HL-60/S4 (cell line): ENCODE results near the gene LIPM.

Experiments used
- in situ Hi-C: fragments of 300-500 bp; cut with MboI; formaldehyde crosslinking; loops from 2 replicates; pipeline ENCODE4 v1.14.3; 2022; ENCODE audit warnings: low sequenced_read_pairs

The LIPM gene, protein sequence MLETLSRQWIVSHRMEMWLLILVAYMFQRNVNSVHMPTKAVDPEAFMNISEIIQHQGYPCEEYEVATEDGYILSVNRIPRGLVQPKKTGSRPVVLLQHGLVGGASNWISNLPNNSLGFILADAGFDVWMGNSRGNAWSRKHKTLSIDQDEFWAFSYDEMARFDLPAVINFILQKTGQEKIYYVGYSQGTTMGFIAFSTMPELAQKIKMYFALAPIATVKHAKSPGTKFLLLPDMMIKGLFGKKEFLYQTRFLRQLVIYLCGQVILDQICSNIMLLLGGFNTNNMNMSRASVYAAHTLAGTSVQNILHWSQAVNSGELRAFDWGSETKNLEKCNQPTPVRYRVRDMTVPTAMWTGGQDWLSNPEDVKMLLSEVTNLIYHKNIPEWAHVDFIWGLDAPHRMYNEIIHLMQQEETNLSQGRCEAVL

DNA sequence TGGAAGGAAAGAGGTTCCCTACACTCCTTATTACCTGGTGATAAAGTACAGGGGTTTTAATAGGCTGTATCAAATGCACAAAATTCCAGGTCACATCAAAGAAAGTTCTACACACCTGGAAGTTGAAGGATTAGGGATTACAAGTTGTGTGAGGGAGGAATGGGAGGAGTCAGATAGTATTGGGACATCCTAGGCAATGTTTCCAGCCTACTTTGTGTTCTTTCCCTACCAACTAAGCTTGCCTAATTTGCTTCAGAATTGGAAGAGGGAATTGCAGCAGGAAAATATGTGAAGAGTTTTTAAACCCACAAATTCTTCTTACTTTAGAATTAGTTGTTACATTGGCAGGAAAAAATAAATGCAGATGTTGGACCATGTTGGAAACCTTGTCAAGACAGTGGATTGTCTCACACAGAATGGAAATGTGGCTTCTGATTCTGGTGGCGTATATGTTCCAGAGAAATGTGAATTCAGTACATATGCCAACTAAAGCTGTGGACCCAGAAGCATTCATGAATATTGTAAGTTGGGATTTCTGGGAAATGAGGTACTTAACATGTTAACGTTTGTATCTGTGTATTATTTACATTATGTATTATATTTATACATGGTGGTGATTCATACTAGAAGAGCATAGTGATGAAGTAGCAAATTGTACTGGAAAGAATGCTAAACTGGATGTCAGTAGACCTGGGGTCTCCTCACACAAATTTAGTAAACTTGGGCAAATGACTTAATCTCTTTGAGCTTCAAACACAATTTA lies at the start of gene LIPM:
TSS of gene LIPM (plus strand) at position 208 of the 763 bp plus-strand sequence. CDS start at position 375, 167 bp downstream.
- in situ Hi-C loops = no loop called here

DNA sequence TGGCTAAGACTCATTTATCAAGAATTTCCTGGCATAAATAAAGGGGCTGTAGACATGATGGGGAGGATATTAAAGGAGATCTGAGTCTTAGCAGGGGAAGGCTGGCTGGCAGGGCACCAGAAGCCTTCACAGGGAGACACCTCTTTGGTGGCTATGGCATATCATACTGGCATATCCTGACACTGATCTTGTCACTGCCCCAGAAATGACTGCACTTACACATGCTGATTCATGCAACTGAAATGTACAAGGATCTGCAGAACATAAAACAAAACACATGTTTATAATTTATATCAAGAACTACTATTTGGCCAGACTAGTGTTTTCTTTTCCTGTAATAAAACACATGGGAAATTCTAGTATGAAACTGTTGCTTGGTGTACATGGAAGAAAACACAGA lies 48.2 kb upstream of the LIPM start:
- in situ Hi-C loops = no loop called here

DNA sequence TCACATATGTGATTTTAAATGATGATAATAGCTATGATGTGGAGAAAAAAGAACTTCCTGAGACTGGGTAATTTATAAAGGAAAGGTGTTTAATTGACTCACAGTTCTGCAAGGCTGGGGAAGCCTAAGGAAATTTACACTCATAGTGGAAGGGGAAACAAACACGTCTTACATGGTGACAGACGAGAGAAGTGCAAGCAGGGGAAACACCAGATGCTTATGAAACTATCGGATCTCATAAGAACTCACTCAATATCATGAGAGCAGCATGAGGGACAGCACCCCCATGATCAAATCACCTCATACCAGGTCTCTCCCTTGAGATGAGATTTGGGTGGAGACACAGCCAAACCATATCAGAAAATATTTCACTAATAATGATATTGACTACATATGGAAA lies 46.8 kb upstream of the LIPM start:
- in situ Hi-C loops = no loop called here

DNA sequence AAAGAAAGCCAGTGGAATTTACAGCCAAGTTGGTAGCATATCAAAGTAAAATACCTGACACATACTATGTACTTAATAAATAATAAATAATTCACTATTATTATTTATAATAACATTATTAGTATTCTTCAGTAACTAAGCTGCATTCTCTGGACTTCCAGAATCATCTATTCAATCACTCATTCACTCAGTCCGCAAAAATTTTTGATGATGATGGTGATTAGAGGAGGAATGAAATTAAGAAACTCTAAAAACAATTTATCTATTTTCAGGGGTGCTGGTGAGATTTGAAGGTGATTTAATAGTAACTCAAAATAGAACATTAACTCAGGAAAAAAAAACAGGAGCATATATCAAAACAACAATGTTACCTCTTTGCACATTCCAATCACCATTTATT lies 45.9 kb upstream of the LIPM start:
- in situ Hi-C loops = no loop called here

DNA sequence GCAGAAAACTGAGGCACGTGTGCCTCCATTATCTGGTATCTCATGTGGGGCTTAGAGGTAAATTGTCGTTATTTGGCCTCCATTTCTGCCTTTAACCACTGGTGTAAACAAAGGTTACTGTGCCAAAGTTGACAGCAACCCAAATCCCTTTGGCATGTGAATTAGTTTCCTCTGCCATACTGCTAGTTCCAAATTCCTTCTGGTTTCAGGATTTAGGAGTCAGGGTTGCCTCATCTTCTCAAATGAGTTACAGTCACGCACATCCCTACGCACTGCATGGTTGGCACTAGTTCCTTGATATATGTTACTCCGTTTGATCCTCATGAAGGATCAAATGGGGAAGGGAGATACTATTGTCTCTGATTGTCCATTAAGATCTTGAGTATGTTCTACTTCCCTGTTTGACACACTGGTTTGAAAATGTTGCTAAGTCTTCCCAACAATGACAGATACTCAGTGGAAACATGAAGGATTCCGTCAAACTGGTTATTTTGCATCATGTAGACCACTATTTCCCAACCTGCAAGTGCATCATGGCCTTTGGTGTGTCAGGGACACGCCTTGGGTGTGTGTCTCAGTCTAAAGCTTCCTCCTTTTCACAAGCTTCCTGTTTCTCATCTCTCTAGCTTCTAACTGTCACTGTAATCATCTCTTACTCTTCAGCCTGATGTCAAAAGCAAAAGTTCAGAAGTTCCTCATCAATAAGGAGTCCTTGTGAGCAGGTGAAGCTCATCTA lies 43.0 kb upstream of the LIPM start, which contains the start of gene LIPN:
TSS of gene LIPN (plus strand) at position 655 of the 736 bp plus-strand sequence. CDS start 1,386 bp downstream, outside the sequence.
- in situ Hi-C loops = no loop called here

DNA sequence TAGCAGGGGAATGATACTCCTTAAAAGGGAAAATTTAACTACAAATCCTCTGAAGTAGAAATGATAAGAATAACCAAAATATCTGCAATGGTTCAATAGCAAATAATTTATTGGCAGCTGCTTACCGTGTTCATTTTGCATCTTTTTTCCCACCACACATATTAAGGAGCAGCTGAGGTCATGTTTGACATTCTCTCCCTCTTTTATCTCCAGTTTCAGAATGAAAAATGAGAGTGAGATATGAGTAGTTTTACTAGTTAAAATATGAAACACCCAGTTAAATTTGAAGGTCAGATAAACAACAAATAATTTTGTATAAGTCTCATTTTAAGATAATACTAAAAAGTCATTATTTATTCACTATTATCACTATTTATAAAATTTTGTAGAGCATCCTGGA lies 39.6 kb upstream of the LIPM start:
- in situ Hi-C loops = no loop called here

DNA sequence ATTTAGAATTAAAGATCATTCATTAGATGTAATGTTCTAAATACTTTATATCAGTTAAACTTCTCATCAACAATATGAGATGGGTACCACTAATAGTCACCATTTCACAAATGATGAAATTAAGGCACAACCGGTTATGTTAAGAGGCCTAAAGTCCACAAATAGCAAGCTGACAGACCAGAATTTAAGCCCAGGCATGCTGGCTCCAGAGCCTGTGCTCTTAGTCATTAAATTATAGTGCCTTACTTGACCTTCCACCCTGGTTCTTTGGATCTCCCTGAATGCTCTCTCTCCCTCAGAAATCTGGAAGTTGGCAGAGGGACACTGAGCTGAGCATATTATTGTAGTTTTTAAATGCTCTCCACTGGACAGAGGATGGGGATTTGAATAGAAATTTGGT lies 39.1 kb upstream of the LIPM start:
- in situ Hi-C loops = no loop called here

DNA sequence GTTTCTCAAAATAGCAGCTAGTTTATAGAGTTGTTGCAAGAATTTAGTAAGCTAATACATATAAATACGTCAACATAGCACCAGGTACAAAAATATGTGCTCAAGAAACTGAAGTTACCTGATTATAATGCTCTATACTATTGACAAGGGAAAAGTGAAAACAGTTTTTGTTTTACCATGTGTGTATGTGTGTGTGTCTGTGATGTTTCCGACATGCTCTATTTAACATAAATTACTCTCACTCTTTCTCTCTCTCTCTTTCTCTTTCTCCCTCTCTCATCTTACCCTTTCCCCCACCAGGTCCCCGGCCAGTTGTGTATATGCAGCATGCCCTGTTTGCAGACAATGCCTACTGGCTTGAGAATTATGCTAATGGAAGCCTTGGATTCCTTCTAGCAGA lies 38.4 kb upstream of the LIPM start:
- in situ Hi-C loops = no loop called here

DNA sequence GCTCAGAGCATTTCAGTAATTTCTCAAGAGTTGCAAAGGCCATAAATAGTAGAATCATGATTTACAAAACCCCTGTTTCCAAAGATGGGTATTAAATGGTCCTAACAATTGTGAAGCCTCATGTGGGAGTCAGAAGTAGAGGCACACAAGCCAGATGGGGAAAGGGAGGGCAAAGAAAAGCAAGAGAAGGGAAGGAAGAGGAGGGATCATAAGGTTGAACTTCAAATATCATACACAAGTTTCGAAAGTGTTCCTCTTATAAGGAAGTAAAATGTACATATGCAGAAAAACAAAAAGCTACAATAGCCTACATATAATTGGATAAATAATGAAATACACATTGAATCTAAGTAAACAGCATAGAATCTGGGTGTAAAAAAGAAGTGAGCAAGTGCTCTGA lies 36.7 kb upstream of the LIPM start:
- in situ Hi-C loops = no loop called here

DNA sequence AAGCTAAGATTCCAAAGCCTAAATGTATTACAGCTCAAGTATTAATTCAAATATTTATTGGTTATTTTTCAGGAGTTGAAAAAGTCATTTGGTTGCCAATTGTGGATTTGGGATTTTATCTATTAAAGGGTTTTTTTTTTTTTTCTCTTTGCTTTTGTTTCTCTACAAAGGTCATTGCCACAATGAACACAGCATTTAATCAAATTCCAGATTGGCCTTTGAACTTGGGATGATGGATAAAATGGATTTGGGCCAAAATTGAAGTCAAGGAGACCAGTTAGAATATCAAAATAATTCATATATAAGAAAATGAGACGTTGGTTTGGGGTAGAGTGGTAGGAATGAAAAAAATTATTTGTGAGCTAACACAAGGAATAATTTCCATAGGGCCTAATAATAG lies 33.1 kb upstream of the LIPM start:
- in situ Hi-C loops = no loop called here

DNA sequence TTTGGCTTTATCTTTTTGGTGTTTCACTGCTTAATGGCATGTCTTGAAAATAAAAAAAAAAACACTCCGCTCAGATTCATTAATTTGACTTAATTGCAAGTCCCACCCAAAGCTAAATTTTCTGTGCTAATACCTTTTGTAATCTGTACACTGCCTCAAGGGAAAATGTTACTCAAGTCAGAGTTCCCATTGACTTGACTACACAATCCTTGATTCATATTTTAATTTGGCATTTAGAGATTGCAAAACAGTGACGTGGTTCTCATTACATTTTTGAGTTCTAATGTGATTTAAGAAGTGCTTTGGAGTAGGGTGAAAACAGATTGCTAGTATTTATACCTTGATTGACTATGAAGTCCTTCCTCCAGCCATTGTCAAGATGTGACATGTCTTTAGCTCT lies 21.3 kb upstream of the LIPM start:
- in situ Hi-C loops = no loop called here

DNA sequence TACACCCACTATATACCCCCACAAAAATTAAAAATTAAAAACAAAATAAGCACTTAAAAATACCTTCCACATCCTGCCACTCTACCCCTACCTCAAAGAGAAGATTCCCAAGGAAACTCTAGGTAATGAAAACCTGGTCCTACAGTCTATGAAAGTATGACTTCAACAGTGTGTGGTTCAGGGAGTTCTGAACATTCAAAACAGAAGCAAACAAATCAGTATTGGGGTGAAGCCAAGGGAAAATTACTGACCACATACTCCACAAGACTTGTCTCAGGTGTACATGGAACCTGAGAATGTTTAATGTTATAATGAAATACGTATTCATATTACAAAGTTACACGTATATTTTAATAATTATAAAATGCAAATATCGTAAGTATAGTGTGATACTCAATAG lies 20.3 kb upstream of the LIPM start:
- in situ Hi-C loops = no loop called here

DNA sequence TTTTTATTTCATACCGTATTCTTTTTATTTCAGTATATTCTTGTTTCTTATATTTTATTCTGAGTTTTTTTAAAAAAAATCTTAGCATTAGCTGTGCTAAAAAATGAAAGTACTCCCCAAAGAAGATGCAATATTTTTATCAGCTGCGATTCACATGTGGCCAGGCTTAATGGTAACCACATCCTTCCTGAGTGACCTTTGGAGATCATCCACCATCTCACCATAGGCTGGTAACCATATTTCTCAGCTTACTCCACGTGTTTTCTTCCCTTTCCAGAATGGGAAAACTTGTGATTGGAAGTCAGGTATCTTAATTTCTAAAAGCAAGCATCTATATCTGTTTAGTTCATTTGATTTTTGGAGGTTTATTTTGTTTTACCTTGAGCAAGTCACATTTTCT lies 18.8 kb upstream of the LIPM start:
- in situ Hi-C loops = no loop called here

DNA sequence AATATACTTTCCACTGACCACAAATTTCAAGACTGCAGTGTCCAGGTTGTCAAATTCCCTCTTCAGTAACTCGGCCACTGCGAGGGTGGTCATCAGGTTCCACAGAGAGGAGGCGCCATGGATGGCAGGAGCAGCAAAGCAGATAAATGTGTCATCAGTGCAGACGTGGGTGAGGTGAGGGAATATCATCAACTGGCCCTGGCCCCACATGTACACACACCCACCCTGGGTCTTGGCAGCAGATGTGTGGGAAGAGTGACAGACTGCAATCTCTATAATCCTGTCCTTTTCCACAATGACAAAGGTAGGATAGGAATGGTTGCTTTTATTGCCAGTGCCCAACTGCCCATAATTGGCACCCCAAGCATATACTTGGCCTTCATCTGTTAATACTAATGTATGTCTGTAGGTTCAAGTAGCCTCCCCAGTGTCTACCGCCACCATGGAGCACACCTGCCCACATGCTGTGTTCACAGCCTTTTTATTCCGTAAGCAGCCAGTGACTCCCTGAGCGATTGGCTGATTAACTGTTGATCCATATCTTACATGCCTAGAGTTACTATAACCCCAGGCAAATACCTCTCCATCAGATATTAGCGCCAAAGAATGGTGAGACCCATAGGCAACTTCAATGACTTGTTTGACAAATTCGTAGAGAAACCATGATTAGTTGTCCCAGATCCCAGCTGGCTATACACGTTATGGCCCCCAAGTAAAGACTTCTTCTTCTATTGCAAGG lies 16.3 kb upstream of the LIPM start:
- in situ Hi-C loops = no loop called here

DNA sequence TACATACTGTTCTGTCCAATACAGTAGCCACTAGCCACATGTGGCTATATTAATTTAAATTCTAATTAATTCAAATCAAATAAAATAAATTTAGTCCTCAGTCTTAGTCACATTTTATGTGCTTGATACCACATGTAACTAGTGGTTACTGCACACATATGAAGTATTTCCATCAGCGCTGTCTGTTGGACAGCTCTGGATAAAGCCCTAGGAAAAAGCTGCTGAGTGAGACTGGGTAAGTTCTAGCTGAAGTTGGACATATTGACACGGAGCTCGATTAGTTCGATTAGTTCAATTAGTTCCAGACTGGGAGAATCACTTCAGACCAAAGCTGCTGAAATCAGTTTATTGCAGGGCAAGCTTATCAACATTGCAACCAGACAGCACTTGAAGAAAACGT lies 15.1 kb upstream of the LIPM start:
- in situ Hi-C loops = no loop called here

DNA sequence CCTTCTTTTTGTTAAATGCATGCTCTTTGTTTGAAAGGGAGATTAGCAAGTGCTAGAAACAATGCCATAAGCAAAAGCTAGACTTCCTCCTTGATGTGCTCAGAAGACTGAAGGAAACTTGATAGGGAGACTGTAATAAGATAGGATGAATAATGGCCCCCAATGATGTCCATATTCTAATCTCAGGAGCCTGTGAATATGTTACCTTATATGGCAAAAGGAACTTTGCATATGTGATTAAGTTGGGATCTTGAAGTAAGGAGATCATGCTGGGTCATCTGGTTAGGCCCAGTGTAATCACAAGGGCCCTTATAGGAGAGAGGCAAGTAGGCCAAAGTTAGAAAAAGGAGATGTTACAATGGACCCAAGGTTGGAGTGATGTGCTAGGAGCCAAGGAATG lies 13.6 kb upstream of the LIPM start:
- in situ Hi-C loops = no loop called here

DNA sequence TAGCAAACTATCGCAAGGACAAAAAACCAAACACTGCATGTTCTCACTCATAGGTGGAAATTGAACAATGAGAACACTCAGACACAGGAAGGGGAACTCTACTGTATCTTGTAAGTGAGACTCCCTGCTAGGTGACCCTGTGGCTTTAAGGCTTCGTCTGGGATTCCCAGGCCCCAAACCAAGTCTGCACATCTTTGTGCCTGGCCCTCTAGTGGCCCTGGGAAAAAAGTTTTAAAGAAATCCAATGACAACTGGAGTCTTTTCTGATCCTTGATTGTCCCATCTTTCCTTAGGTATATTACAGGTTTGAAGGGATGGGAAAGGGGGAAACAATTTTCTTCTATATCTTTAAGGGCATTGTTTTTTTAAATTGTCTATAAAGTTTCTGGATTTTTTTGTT lies 10.6 kb upstream of the LIPM start:
- in situ Hi-C loops = no loop called here

DNA sequence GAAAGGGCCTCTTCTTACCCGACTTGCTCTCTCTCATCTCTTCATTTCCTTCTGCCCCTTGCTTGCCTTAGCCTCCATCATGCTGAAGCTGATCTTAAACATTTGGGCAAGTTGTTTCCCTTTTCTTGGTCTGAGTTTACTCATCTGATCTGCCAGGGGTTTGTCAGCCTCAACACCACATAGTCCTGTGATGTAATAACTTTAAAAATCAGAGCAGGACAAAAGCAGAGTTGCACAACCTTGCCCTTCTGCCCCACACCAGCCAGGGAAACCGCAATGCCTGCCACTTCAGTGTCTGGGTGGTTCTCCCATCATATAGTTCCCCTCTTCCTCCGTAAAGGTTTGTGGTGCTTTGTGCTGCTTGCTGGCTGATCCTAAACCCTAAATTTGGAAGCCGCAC lies 9.9 kb upstream of the LIPM start:
- in situ Hi-C loops = no loop called here

DNA sequence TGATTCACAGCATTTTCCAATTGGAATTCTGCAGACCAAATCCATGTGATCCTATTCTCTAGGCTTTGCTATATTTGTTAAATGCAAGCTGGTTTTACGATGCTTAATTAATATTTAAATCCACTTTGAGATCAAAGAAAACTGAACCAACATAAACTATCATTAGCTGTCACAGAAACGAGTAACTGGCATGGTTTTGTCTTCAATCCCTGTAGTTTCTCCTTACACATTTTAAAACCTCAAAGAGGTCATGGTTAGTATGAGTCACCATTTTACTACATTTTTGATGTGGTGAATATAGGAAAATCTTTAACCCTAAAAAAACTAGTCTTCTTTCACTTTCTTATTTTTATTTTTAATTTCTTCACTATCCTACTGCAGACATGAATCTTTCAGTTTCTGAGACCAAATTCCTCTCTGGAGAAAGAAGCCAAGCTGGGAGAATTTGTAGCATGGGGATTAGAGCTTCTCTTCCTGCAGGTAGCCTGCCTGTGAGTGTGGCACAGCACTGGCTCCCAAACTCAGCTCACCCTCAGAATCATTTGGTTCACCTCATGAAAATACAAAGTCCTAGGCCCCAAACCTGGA lies 8.7 kb upstream of the LIPM start:
- in situ Hi-C loops = no loop called here

DNA sequence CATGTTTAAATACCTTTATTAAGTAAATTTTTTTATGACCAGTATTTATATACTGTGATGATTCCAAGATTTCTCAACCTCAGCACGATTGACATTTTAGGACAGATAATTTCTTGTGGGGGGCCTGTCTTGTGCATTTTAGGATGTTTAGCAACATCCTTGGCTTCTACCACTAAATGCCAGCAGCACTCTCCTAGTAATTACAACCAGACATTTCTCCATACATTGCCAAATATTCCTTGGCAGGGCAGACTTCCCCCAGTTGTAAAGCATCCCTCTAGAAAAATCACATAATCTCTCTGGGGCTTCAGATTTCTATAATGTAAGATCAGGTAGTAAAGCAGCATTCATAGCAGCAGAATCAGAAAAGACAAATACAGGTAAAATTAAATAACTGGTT lies 7.8 kb upstream of the LIPM start:
- in situ Hi-C loops = no loop called here
